B cell (primary cell): ENCODE data around the gene SUGCT. TPM values are rescaled to one million over a fixed set of nuclear protein-coding genes. Genes with fewer than 3 reads are reported as not detected.

ENCODE experiments used
- ATAC-seq: fragments of 200-7000 bp; cut with Tn5 transposase; one replicate; pipeline ENCODE4 v1.10.0; 2021; ENCODE audit warnings: low read depth, mild to moderate bottlenecking, moderate number of reproducible peaks, moderate library complexity
- CTCF ChIA-PET: fragments of 350-600 bp; sonication (Branson Sonifier 250); formaldehyde crosslinking; loops from one replicate; lab custom pipeline; 2021; ENCODE audit warnings: antibody characterized with exemption, inconsistent platforms; lab: Charles Lee
- POLR2A ChIA-PET: fragments of 350-600 bp; sonication (Branson Sonifier 250); formaldehyde crosslinking; loops from one replicate; lab custom pipeline; 2021; ENCODE audit warnings: antibody characterized with exemption; lab: Charles Lee
- DNase-seq: peaks from one replicate; pipeline ENCODE4 v3.0.0; 2013
- H2AFZ ChIP-seq: 2 replicates; pipeline ENCODE4 v1.6.1; 2012; ENCODE audit warnings: mild to moderate bottlenecking, low read depth, low read length; ENCODE audit not compliant: insufficient read depth, poor library complexity, severe bottlenecking
- H3K27ac ChIP-seq, 2 donors: 1 replicate in 1 of 2; 2 replicates in 1 of 2; pipeline ENCODE4 v1.5.1; 2012 to 2013; ENCODE audit warnings: low read length in 2 of 2, mild to moderate bottlenecking in 2 of 2, moderate library complexity in 1 of 2
- H3K27me3 ChIP-seq, 4 experiments: fragments of 200-600 bp in 1 of 4; sonication (generic) in 1 of 4; replicated peaks in 1 of 4; 1 replicate in 2 of 4; 2 replicates in 2 of 4; pipeline versions ENCODE4 v1.6.1 to v1.7.0; 2013 to 2016; ENCODE audit warnings: low read length in 3 of 4, mild to moderate bottlenecking in 2 of 4, mixed read lengths in 1 of 4, moderate library complexity in 1 of 4; ENCODE audit not compliant: insufficient read depth in 4 of 4, control insufficient read depth in 3 of 4; ENCODE audit errors: control extremely low read depth in 1 of 4
- H3K36me3 ChIP-seq, 2 experiments: replicated peaks in 1 of 2; 1 replicate in 1 of 2; 2 replicates in 1 of 2; pipeline versions ENCODE4 v1.6.1 to v1.7.1; 2013; ENCODE audit warnings: low read length in 1 of 2; ENCODE audit not compliant: insufficient read depth in 2 of 2, control insufficient read depth in 1 of 2; ENCODE audit errors: control extremely low read depth in 1 of 2, extremely low read depth in 1 of 2
- H3K4me1 ChIP-seq, 2 donors: fragments of 200-600 bp in 1 of 2; sonication (generic) in 1 of 2; 1 replicate in 1 of 2; 2 replicates in 1 of 2; pipeline versions ENCODE4 v1.5.1 to v1.6.1; 2013 to 2017; ENCODE audit warnings: low read length in 2 of 2; ENCODE audit not compliant: control insufficient read depth in 2 of 2, insufficient read depth in 2 of 2
- H3K4me2 ChIP-seq: replicated peaks from 2 replicates; pipeline ENCODE3; 2012; ENCODE audit warnings: mild to moderate bottlenecking, low read depth, low read length; ENCODE audit not compliant: poor library complexity, severe bottlenecking
- H3K4me3 ChIP-seq, 5 experiments: fragments of 200-600 bp in 1 of 5; sonication (generic) in 1 of 5; 1 replicate in 3 of 5; 2 replicates in 2 of 5; pipeline versions ENCODE4 v1.5.1 to v1.7.0; 2011 to 2016; ENCODE audit warnings: low read length in 4 of 5, mild to moderate bottlenecking in 4 of 5, low read depth in 2 of 5, control low read depth in 1 of 5, moderate library complexity in 1 of 5; ENCODE audit not compliant: insufficient read depth in 1 of 5; ENCODE audit errors: control extremely low read depth in 1 of 5, extremely low read depth in 1 of 5
- H3K79me2 ChIP-seq: fragments of 200-600 bp; sonication (generic); one replicate; pipeline ENCODE4 v1.6.0; 2016; ENCODE audit warnings: low read length; ENCODE audit not compliant: control insufficient read depth, insufficient read depth
- H3K9ac ChIP-seq: fragments of 200-600 bp; sonication (generic); 2 replicates; pipeline ENCODE4 v1.6.1; 2017; ENCODE audit warnings: mild to moderate bottlenecking, low read length, moderate library complexity
- H3K9me3 ChIP-seq, 3 donors: one replicate each; pipeline versions ENCODE4 v1.6.1 to v1.7.1; 2013; ENCODE audit warnings: low read length in 2 of 3; ENCODE audit not compliant: control insufficient read depth in 2 of 3, insufficient read depth in 1 of 3; ENCODE audit errors: control extremely low read depth in 1 of 3
- H4K20me1 ChIP-seq: 2 replicates; pipeline ENCODE4 v1.6.0; 2012; ENCODE audit warnings: mild to moderate bottlenecking, low read length; ENCODE audit not compliant: insufficient read depth, control insufficient read depth, poor library complexity, severe bottlenecking
- H3K27ac Mint-ChIP-seq: one replicate; pipeline ENCODE4 v1.8.0; 2021; ENCODE audit warnings: mixed read lengths
- H3K27me3 Mint-ChIP-seq: one replicate; pipeline ENCODE4 v1.8.0; 2021; ENCODE audit warnings: mixed read lengths
- H3K4me1 Mint-ChIP-seq: one replicate; pipeline ENCODE4 v1.8.0; 2021; ENCODE audit warnings: mixed read lengths
- H3K4me3 Mint-ChIP-seq: one replicate; pipeline ENCODE4 v1.8.0; 2021; ENCODE audit warnings: mixed read lengths
- H3K9me3 Mint-ChIP-seq: one replicate; pipeline ENCODE4 v1.8.0; 2022; ENCODE audit warnings: mixed read lengths; ENCODE audit not compliant: insufficient read depth
- EZH2 ChIP-seq: IDR thresholded peaks from 2 replicates; pipeline ENCODE4 v1.6.1; 2012; ENCODE audit warnings: borderline replicate concordance, low read depth, mild to moderate bottlenecking, moderate library complexity, low read length; ENCODE audit not compliant: insufficient read depth, poor library complexity, severe bottlenecking
- WGBS: methylation state at CpG from one replicate; pipeline ENCODE4 v1.1.5; 2013; ENCODE audit warnings: missing lambda C conversion rate; ENCODE audit not compliant: insufficient coverage; 5-methylcytosine and 5-hydroxymethylcytosine counted together
- intact Hi-C: fragments of 100-400 bp; cut with micrococcal nuclease; formaldehyde crosslinking; loops from one replicate; pipeline ENCODE4 v1.10.0; 2022
- polyA plus RNA-seq: library from polyadenylated mRNA; depleted of rRNA; stranded (reverse); fragments of >200 nt; gene quantifications from 2 replicates; pipeline ENCODE4 v1.2.3, GENCODE V29; 2012
- total RNA-seq, 2 donors: library from RNA; stranded (reverse); fragments of 120-200 nt in 1 of 2; gene quantifications; 1 replicate in 1 of 2; 2 replicates in 1 of 2; pipeline versions ENCODE4 v1.2.3 to v1.2.4, GENCODE V29; 2013 to 2022
- TF ChIP-seq, protein P1 (sequence below): fragments of 200-600 bp; IDR thresholded peaks from one replicate; pipeline ENCODE4 v1.8.0; 2022; ENCODE audit warnings: antibody characterized with exemption, mild to moderate bottlenecking

SUGCT gene
- total and polyA plus RNA-seq, 2 donors (not counting 1 experiment from before 2014, with no cell fraction given), result 0.19 to 0.86 TPM

GRCh38 chr7:40327873-40328272, 193.1 kb downstream of the SUGCT start:
- ChIA-PET POLR2A (no interaction called here), CTCF (interaction anchor here (0.9 to 1.5 kb wide), 4 partner anchors 13 to 1387 kb away, joined by 3 to 7 read pairs (median 3); no protein-coding TSS in a partner anchor)
- H3K27me3 Mint-ChIP-seq, result no peaks in the 10 kb centered on the region
- H3K4me1 Mint-ChIP-seq, result no peaks in the 10 kb centered on the region
- Histone ChIP-seq H3K27me3 (no peaks in the 10 kb centered on the region), H3K4me1 (no peaks in the 10 kb centered on the region), H4K20me1 (no peaks in the 10 kb centered on the region), H3K27ac (no peak overlapping the region), H3K36me3 (no peaks in the 10 kb centered on the region), H3K9me3 (no peaks in the 10 kb centered on the region), H2AFZ (no peak overlapping the region), H3K4me2 (no peak overlapping the region), H3K9ac (no peak overlapping the region), H3K79me2 (no peaks in the 10 kb centered on the region), H3K4me3 (no peak overlapping the region)
- TF ChIP-seq, protein P1, sequence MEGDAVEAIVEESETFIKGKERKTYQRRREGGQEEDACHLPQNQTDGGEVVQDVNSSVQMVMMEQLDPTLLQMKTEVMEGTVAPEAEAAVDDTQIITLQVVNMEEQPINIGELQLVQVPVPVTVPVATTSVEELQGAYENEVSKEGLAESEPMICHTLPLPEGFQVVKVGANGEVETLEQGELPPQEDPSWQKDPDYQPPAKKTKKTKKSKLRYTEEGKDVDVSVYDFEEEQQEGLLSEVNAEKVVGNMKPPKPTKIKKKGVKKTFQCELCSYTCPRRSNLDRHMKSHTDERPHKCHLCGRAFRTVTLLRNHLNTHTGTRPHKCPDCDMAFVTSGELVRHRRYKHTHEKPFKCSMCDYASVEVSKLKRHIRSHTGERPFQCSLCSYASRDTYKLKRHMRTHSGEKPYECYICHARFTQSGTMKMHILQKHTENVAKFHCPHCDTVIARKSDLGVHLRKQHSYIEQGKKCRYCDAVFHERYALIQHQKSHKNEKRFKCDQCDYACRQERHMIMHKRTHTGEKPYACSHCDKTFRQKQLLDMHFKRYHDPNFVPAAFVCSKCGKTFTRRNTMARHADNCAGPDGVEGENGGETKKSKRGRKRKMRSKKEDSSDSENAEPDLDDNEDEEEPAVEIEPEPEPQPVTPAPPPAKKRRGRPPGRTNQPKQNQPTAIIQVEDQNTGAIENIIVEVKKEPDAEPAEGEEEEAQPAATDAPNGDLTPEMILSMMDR, result no peak
- H3K9me3 Mint-ChIP-seq, result no peaks in the 10 kb centered on the region
- intact Hi-C loops, result no loop called here
- H3K27ac Mint-ChIP-seq, result no peak overlapping the region
- H3K4me3 Mint-ChIP-seq, result no peak overlapping the region
- DNase-seq, result no peak
- no peak for ATAC-seq

DNA sequence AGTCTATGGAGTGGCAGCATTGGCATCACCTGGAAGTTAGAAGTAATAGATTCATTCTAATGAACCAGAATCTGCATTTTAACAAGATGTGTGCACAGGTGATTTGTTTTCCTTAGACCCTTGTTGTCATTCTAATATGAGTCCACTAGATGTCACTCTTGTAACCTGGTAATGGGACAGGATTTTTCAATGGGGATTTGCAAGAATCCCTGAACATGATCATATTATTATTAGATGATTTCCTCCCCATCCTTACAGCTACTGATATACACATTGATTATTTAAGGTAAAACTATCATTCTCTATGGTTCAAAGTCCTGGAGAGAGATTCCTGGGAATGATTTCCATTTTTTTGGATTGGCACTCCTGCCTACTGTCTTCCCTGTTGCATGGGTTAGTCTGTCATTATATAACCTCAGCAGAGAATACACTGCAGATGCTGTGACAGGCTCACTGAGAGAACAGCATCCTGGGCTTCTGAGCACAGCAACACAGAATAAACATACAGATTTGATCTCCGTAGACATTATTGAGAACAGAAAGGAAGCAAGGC, 194.9 kb downstream of the SUGCT start:
- no peaks in the 10 kb centered on the region for H4K20me1 ChIP-seq
- no peak overlapping the region for H3K4me2 ChIP-seq
- H3K27me3 Mint-ChIP-seq, result no peaks in the 10 kb centered on the region
- no peak overlapping the region for H3K4me3 ChIP-seq
- H3K27me3 ChIP-seq, result no peaks in the 10 kb centered on the region
- ChIA-PET CTCF (interaction anchor here (1.2 to 3.4 kb wide), 3 partner anchors 13 to 1375 kb away, joined by 3 to 24 read pairs (median 4); no protein-coding TSS in a partner anchor), POLR2A (no interaction called here)
- WGBS, result no CpG with 5 or more reads among the region's 1 CpG
- H3K9me3 ChIP-seq, result no peaks in the 10 kb centered on the region
- H3K4me1 Mint-ChIP-seq, result no peaks in the 10 kb centered on the region
- H3K4me1 ChIP-seq, result no peaks in the 10 kb centered on the region
- no peak overlapping the region for H3K27ac Mint-ChIP-seq
- no peak overlapping the region for H2AFZ ChIP-seq
- no peak overlapping the region for H3K9ac ChIP-seq
- DNase-seq (peak; percentile 45), ATAC-seq (no peak)
- TF ChIP-seq, protein P1, result peak; percentile 88
- TF ChIP-seq EZH2, result no peak
- no peak overlapping the region for H3K4me3 Mint-ChIP-seq
- no peaks in the 10 kb centered on the region for H3K36me3 ChIP-seq
- intact Hi-C loops, result loop anchor here (2.0 kb wide), 1 partner anchor 1375 kb away; no protein-coding TSS in a partner anchor
- H3K9me3 Mint-ChIP-seq, result no peaks in the 10 kb centered on the region
- no peaks in the 10 kb centered on the region for H3K79me2 ChIP-seq
- H3K27ac ChIP-seq, result no peak overlapping the region
